ENCODE data around the gene TPI1. TPM values are rescaled to one million over a fixed set of nuclear protein-coding genes. Genes with fewer than 3 reads are reported as not detected.

TPI1 gene
- total RNA-seq, 1 experiment from 2014 or later: 1,177 TPM

GRCh38 chr12:6825398-6826124 lies 41.8 kb upstream of the TPI1 start:
- Histone ChIP-seq H3K79me2 (ENCODE audit: insufficient read depth, low read length) (peaks cover 2% of the 10 kb centered on the region; the same call in 1 of the 2 replicates), H2AFZ (ENCODE audit: low read length) (no peak overlapping the region), H3K23me2 (ENCODE audit: insufficient read length, low read depth, low read length, poor library complexity, severe bottlenecking) (peaks cover 22% of the 10 kb centered on the region), H2BK15ac (ENCODE audit: low read depth, low read length) (no peak overlapping the region), H3K27me3 (ENCODE audit: insufficient read depth, low read length) (no peaks in the 10 kb centered on the region; the same call in 1 of the 2 replicates), H3T11ph (ENCODE audit: low read length) (no peak overlapping the region), H3K23ac (ENCODE audit: insufficient read length, low read depth, low read length) (no peak overlapping the region), H2BK120ac (ENCODE audit: low read depth, low read length, poor library complexity, severe bottlenecking) (no peak overlapping the region), H3K4me2 (ENCODE audit: insufficient read depth, insufficient read length, low read length) (peak overlapping the region; percentile 81), H2BK5ac (ENCODE audit: insufficient read length, low read length) (no peak overlapping the region), H3K79me1 (ENCODE audit: insufficient read depth, low read depth, low read length, poor library complexity, severe bottlenecking) (no peaks in the 10 kb centered on the region), H2AK5ac (ENCODE audit: insufficient read length, low read length) (no peak overlapping the region), H4K8ac (replicated peaks; ENCODE audit: insufficient read length, low read depth, low read length) (no peak overlapping the region), H3K9ac (ENCODE audit: extremely low read depth, insufficient read length, low read length) (no peak overlapping the region), H4K5ac (ENCODE audit: insufficient read length, low read depth, low read length) (no peak overlapping the region), H4K20me1 (ENCODE audit: control insufficient read depth, insufficient read depth, insufficient read length) (peaks cover 6% of the 10 kb centered on the region), H2BK20ac (ENCODE audit: low read depth, low read length, poor library complexity, severe bottlenecking) (no peak overlapping the region), H3K4ac (ENCODE audit: low read depth, low read length) (no peak overlapping the region), H3K9me3 (ENCODE audit: control insufficient read depth, low read depth, low read length) (no peaks in the 10 kb centered on the region), H3K4me1 (ENCODE audit: insufficient read depth, low read length) (peaks cover 3% of the 10 kb centered on the region; the same call in 1 of the 2 replicates), H3K18ac (ENCODE audit: insufficient read length, low read depth, low read length) (no peak overlapping the region), H3K27ac (ENCODE audit: insufficient read length, low read depth, low read length) (no peak overlapping the region), H3K56ac (ENCODE audit: insufficient read length, low read depth, low read length) (no peak overlapping the region), H4K91ac (ENCODE audit: insufficient read length, low read depth, low read length) (no peak overlapping the region), H3K14ac (ENCODE audit: insufficient read depth, low read length) (no peak overlapping the region), H2BK12ac (ENCODE audit: insufficient read length, low read depth, low read length) (no peak overlapping the region)
- no peaks in the 10 kb centered on the region for H3K9me3 Mint-ChIP-seq
- peak overlapping the region; percentile 54 to 62 for H3K4me3 Mint-ChIP-seq
- peak; percentile 98 for TF ChIP-seq CTCF (conservative IDR thresholded peaks at IDR 0.05)
- no peak overlapping the region; a peak in 1 of 7 replicates for H3K27ac Mint-ChIP-seq
- H3K4me1 Mint-ChIP-seq: peaks cover 52 to 64% of the 10 kb centered on the region in 2 experiments
- WGBS (ENCODE audit: extremely low coverage, insufficient read length, low lambda C conversion rate): no CpG with 5 or more reads among the region's 19 CpGs
- DNase-seq: peak; percentile 92
- peaks cover 12 to 17% (median 16%) of the 10 kb centered on the region in 3 experiments for H3K36me3 Mint-ChIP-seq (ENCODE audit: insufficient read depth in 1 of 3, low read depth in 3 of 3)
- H3K27me3 Mint-ChIP-seq (ENCODE audit: low read depth): peaks cover 41% of the 10 kb centered on the region
